SK-N-SH (cell line): ENCODE data around the gene GIT2. TPM values are rescaled to one million over a fixed set of nuclear protein-coding genes. Genes with fewer than 3 reads are reported as not detected.

ENCODE experiments used
- CTCF ChIA-PET: fragments of 300-600, 350-600 bp; formaldehyde crosslinking; extraction: SDS; loops from one replicate; lab custom pipeline; 2021; lab: Yijun Ruan, JAX
- POLR2A ChIA-PET: fragments of 350-600 bp; sonication (Branson Sonifier 250); formaldehyde crosslinking; extraction: SDS; loops from one replicate; lab custom pipeline; 2020; ENCODE audit warnings: antibody characterized with exemption, inconsistent platforms; lab: Yijun Ruan, JAX
- DNase-seq: peaks from one replicate; pipeline ENCODE4 v3.0.0; 2012
- H2AFZ ChIP-seq: fragments of 200-600 bp; sonication (generic); 2 replicates; pipeline ENCODE4 v1.8.1; 2016; ENCODE audit warnings: antibody characterized with exemption, mild to moderate bottlenecking, low read depth
- H3F3A ChIP-seq: fragments of 200-600 bp; sonication (generic); replicated peaks from 2 replicates; pipeline ENCODE3; 2016; ENCODE audit warnings: antibody characterized with exemption, mild to moderate bottlenecking; ENCODE audit not compliant: insufficient read depth
- H3K27ac ChIP-seq, 2 experiments: fragments of 200-500 bp in 1 of 2; fragments of 200-600 bp in 1 of 2; sonication (Bioruptor generic) in 1 of 2; sonication (generic), shearing (Covaris generic) in 1 of 2; 2 replicates each; pipeline versions ENCODE4 v1.5.1 to v1.6.1; 2014 to 2016; ENCODE audit warnings: low read depth in 2 of 2, inconsistent platforms in 1 of 2, low read length in 1 of 2, mild to moderate bottlenecking in 1 of 2, mixed read lengths in 1 of 2
- H3K27me3 ChIP-seq: fragments of 200-600 bp; sonication (generic), shearing (Covaris generic); 2 replicates; pipeline ENCODE4 v1.6.1; 2016; ENCODE audit warnings: mixed run types; ENCODE audit not compliant: insufficient read depth
- H3K36me3 ChIP-seq, 2 experiments: fragments of 200-500 bp in 1 of 2; fragments of 200-600 bp in 1 of 2; sonication (Bioruptor generic) in 1 of 2; sonication (generic) in 1 of 2; replicated peaks in 1 of 2; 2 replicates each; pipeline versions ENCODE3 to v1.5.1; 2014 to 2016; ENCODE audit warnings: low read length in 1 of 2, mild to moderate bottlenecking in 1 of 2; ENCODE audit not compliant: insufficient read depth in 2 of 2, control insufficient read depth in 1 of 2
- H3K4me1 ChIP-seq, 2 experiments: fragments of 200-500 bp in 1 of 2; fragments of 200-600 bp in 1 of 2; sonication (Bioruptor generic) in 1 of 2; sonication (generic), shearing (Covaris generic) in 1 of 2; 2 replicates each; pipeline versions ENCODE4 v1.5.1 to v1.6.1; 2014 to 2016; ENCODE audit warnings: low read depth in 1 of 2, low read length in 1 of 2, mixed run types in 1 of 2; ENCODE audit not compliant: insufficient read depth in 2 of 2, control insufficient read depth in 1 of 2
- H3K4me2 ChIP-seq: fragments of 200-600 bp; sonication (generic), shearing (Covaris generic); 2 replicates; pipeline ENCODE4 v1.6.1; 2017; ENCODE audit warnings: mixed run types
- H3K4me3 ChIP-seq, 2 experiments: fragments of 200-500 bp in 1 of 2; fragments of 200-600 bp in 1 of 2; sonication (Bioruptor generic) in 1 of 2; sonication (generic), shearing (Covaris generic) in 1 of 2; 2 replicates each; pipeline versions ENCODE4 v1.5.1 to v1.8.1; 2014 to 2016; ENCODE audit warnings: low read depth in 2 of 2, inconsistent platforms in 1 of 2, low read length in 1 of 2, mild to moderate bottlenecking in 1 of 2, mixed read lengths in 1 of 2, moderate library complexity in 1 of 2
- H3K79me2 ChIP-seq: fragments of 200-600 bp; sonication (generic); 2 replicates; pipeline ENCODE4 v1.8.1; 2017; ENCODE audit warnings: mild to moderate bottlenecking; ENCODE audit not compliant: insufficient read depth
- H3K9ac ChIP-seq: fragments of 200-600 bp; sonication (generic); 2 replicates; pipeline ENCODE4 v1.6.1; 2017; ENCODE audit warnings: mixed run types
- H3K9me2 ChIP-seq: fragments of 200-600 bp; sonication (generic); 2 replicates; pipeline ENCODE4 v1.6.1; 2017; ENCODE audit warnings: mixed run types
- H3K9me3 ChIP-seq: fragments of 200-600 bp; sonication (generic); 2 replicates; pipeline ENCODE4 v1.6.1; 2017; ENCODE audit warnings: mixed run types, mild to moderate bottlenecking, moderate library complexity
- H4K20me1 ChIP-seq: fragments of 200-600 bp; sonication (generic); 2 replicates; pipeline ENCODE4 v1.6.1; 2017; ENCODE audit warnings: mild to moderate bottlenecking, mixed run types; ENCODE audit not compliant: insufficient read depth
- CHD2 ChIP-seq: fragments of 150-350 bp; IDR thresholded peaks from 2 replicates; pipeline ENCODE4 v1.6.1; 2018; ENCODE audit warnings: low read length; ENCODE audit not compliant: partially characterized antibody
- EP300 ChIP-seq, 2 experiments: IDR thresholded peaks; 2 replicates each; pipeline versions ENCODE4 v1.4.0 to v1.6.1; 2012; ENCODE audit warnings: borderline replicate concordance in 1 of 2, low read depth in 1 of 2, low read length in 1 of 2
- FOSL2 ChIP-seq: IDR thresholded peaks from 2 replicates; pipeline ENCODE4 v1.4.0; 2012; ENCODE audit warnings: low read depth, mild to moderate bottlenecking, moderate library complexity, borderline replicate concordance
- FOXJ3 ChIP-seq: sonication (generic); formaldehyde crosslinking; IDR thresholded peaks from 2 replicates; pipeline ENCODE4 v1.5.1; 2020; ENCODE audit warnings: mild to moderate bottlenecking, missing genetic modification reagents
- GATA2 ChIP-seq: sonication (generic); formaldehyde crosslinking; IDR thresholded peaks from 2 replicates; pipeline ENCODE4 v1.5.0; 2020; ENCODE audit warnings: mild to moderate bottlenecking, missing genetic modification reagents
- NRF1 ChIP-seq: IDR thresholded peaks from 2 replicates; pipeline ENCODE4 v1.6.1; 2012; ENCODE audit warnings: low read depth, mild to moderate bottlenecking, low read length
- RAD21 ChIP-seq: IDR thresholded peaks from 2 replicates; pipeline ENCODE4 v1.6.1; 2012; ENCODE audit warnings: mild to moderate bottlenecking, low read length
- RCOR1 ChIP-seq: fragments of 150-350 bp; IDR thresholded peaks from 2 replicates; pipeline ENCODE4 v1.6.1; 2017; ENCODE audit warnings: antibody characterized with exemption, low read length
- SIN3A ChIP-seq: IDR thresholded peaks from 2 replicates; pipeline ENCODE4 v1.6.1; 2012; ENCODE audit warnings: low read depth, mild to moderate bottlenecking, low read length, moderate library complexity, borderline replicate concordance
- TCF12 ChIP-seq: IDR thresholded peaks from 2 replicates; pipeline ENCODE4 v1.4.0; 2012
- WGBS: methylation state at CpG from one replicate; pipeline ENCODE4 v1.1.6; 2017; ENCODE audit warnings: low lambda C conversion rate; 5-methylcytosine and 5-hydroxymethylcytosine counted together
- polyA plus RNA-seq, 3 experiments: library from polyadenylated mRNA; depleted of rRNA; stranded (reverse); fragments of >200 nt; gene quantifications; 2 replicates each; pipeline ENCODE4 v1.2.3, GENCODE V29; 2012
- TF ChIP-seq, protein P1 (sequence below): IDR thresholded peaks from 2 replicates; pipeline ENCODE4 v1.4.0; 2012; ENCODE audit warnings: low read depth, borderline replicate concordance
- TF ChIP-seq, protein P2 (sequence below): IDR thresholded peaks from 2 replicates; pipeline ENCODE4 v1.6.1; 2012; ENCODE audit warnings: mild to moderate bottlenecking, low read depth, low read length, moderate library complexity
- TF ChIP-seq, protein P3 (sequence below): IDR thresholded peaks from 2 replicates; pipeline ENCODE4 v1.4.0; 2012; ENCODE audit warnings: low read depth

GIT2 gene
- polyA plus RNA-seq, 1 of the 3 experiments (the other 2 are of a cell fraction) = 21.2 TPM

DNA sequence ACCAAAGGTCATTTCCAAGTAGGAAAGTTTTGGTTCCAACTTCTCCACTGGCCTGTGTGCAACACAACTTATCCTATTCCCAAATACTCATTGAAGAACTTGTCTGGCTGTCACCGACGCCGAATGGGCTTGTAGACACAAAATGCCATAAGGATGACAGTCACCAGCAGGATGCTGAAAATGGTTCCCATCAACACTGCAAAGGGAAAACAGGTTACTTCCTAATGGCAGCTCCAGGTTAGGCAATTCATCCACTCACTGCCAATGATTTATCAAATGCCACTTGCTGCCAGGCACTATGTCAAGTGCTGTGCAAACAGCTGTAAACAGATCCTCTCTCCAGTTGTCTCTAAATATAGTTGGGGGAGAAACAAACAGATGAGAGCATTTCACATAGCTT lies 46.1 kb upstream of the GIT2 start:
- TF ChIP-seq GATA2 (CRISPR knock-in tag) (no peak), SIN3A (no peak), CHD2 (no peak), RCOR1 (no peak), FOSL2 (no peak), TCF12 (no peak), RAD21 (no peak), EP300 (IDR thresholded peaks at IDR 0.05; ENCODE audit: borderline replicate concordance in 1 of 2, low read depth in 1 of 2, low read length in 1 of 2) (no peak), NRF1 (no peak), FOXJ3 (CRISPR knock-in tag) (no peak)
- TF ChIP-seq, protein P1, sequence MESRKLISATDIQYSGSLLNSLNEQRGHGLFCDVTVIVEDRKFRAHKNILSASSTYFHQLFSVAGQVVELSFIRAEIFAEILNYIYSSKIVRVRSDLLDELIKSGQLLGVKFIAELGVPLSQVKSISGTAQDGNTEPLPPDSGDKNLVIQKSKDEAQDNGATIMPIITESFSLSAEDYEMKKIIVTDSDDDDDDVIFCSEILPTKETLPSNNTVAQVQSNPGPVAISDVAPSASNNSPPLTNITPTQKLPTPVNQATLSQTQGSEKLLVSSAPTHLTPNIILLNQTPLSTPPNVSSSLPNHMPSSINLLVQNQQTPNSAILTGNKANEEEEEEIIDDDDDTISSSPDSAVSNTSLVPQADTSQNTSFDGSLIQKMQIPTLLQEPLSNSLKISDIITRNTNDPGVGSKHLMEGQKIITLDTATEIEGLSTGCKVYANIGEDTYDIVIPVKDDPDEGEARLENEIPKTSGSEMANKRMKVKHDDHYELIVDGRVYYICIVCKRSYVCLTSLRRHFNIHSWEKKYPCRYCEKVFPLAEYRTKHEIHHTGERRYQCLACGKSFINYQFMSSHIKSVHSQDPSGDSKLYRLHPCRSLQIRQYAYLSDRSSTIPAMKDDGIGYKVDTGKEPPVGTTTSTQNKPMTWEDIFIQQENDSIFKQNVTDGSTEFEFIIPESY = no peak
- TF ChIP-seq, protein P2, sequence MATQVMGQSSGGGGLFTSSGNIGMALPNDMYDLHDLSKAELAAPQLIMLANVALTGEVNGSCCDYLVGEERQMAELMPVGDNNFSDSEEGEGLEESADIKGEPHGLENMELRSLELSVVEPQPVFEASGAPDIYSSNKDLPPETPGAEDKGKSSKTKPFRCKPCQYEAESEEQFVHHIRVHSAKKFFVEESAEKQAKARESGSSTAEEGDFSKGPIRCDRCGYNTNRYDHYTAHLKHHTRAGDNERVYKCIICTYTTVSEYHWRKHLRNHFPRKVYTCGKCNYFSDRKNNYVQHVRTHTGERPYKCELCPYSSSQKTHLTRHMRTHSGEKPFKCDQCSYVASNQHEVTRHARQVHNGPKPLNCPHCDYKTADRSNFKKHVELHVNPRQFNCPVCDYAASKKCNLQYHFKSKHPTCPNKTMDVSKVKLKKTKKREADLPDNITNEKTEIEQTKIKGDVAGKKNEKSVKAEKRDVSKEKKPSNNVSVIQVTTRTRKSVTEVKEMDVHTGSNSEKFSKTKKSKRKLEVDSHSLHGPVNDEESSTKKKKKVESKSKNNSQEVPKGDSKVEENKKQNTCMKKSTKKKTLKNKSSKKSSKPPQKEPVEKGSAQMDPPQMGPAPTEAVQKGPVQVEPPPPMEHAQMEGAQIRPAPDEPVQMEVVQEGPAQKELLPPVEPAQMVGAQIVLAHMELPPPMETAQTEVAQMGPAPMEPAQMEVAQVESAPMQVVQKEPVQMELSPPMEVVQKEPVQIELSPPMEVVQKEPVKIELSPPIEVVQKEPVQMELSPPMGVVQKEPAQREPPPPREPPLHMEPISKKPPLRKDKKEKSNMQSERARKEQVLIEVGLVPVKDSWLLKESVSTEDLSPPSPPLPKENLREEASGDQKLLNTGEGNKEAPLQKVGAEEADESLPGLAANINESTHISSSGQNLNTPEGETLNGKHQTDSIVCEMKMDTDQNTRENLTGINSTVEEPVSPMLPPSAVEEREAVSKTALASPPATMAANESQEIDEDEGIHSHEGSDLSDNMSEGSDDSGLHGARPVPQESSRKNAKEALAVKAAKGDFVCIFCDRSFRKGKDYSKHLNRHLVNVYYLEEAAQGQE = no peak
- TF ChIP-seq, protein P3, sequence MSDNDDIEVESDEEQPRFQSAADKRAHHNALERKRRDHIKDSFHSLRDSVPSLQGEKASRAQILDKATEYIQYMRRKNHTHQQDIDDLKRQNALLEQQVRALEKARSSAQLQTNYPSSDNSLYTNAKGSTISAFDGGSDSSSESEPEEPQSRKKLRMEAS = no peak
- TF ChIP-seq, all 33 proteins: peak for 0
- peaks cover 24 to 32% of the 10 kb centered on the region in 2 experiments for H3K36me3 ChIP-seq
- H3K27ac ChIP-seq = no peak overlapping the region
- POLR2A ChIA-PET = no interaction called here
- peaks cover 6% of the 10 kb centered on the region; the same call in 1 of the 2 replicates for H4K20me1 ChIP-seq
- H3K9me3 ChIP-seq = no peaks in the 10 kb centered on the region
- peaks cover 34% of the 10 kb centered on the region for H3F3A ChIP-seq
- DNase-seq = no peak
- H3K4me2 ChIP-seq = no peak overlapping the region
- H3K9me2 ChIP-seq = no peaks in the 10 kb centered on the region
- peaks cover 80% of the 10 kb centered on the region for H3K79me2 ChIP-seq
- no peak overlapping the region for H3K4me3 ChIP-seq
- H3K9ac ChIP-seq = no peak overlapping the region
- CTCF ChIA-PET = interaction anchor here (0.7 to 1.2 kb wide), 4 partner anchors 16 to 298 kb away, joined by 3 read pairs; no protein-coding TSS in a partner anchor
- H2AFZ ChIP-seq = no peak overlapping the region
- WGBS = 93% methylated on average over 3 of the region's 3 CpGs
- no peaks in the 10 kb centered on the region for H3K27me3 ChIP-seq
- peaks cover 7 to 22% of the 10 kb centered on the region in 2 experiments; a peak in 3 of 4 replicates for H3K4me1 ChIP-seq
